ENCODE measurements around the gene TTC9.
A peak's percentile ranks its signal among the peaks of the same experiment; 100 is the strongest.

TTC9 gene

GRCh38 chr14:70646705-70647104, 5.0 kb downstream of the TTC9 start:
- no peak for DNase-seq

DNA sequence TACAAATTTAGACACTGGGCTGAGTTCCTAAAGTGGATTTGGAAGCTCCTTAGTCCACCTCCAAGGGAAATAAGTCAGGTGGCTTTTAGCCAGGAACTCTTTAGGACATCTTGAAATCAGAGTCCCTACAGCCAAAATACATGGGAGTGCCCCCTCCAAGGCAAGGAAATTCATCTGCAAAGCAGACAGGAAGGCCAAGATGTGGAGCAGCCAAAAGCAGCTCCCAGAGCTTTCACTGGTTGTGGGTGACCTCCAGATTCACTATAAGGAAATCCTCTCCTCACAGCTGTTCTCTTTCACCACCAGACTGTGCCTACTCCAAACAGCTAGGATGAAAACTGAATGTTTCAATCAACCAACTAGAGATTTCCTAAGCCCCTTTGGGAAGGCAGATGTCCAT, 6.6 kb downstream of the TTC9 start:
- DNase-seq: no peak

- no peak for DNase-seq
These were observed 8.1 kb downstream of the TTC9 start for GRCh38 chr14:70649803-70650202.

GRCh38 chr14:70651522-70651921, 9.8 kb downstream of the TTC9 start:
- DNase-seq: no peak

DNA sequence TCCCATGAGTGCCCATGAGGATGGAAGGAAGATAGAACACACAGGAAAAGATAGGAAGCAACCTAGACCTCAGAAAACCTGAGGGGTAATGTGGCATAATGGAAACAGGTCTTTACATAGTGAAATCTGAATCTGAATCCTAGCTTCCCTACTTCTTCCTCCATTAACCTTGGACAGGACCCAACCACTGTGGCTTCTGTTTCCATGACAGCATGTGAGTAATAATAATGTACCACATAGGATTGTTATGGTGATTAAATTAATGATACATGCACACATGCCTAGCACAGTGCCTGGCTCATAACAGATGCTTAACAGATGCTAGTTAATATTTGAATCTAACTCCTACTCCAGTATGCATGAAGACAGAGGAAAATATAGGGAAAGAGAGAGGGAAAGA, 11.2 kb downstream of the TTC9 start:
- DNase-seq: no peak

DNA sequence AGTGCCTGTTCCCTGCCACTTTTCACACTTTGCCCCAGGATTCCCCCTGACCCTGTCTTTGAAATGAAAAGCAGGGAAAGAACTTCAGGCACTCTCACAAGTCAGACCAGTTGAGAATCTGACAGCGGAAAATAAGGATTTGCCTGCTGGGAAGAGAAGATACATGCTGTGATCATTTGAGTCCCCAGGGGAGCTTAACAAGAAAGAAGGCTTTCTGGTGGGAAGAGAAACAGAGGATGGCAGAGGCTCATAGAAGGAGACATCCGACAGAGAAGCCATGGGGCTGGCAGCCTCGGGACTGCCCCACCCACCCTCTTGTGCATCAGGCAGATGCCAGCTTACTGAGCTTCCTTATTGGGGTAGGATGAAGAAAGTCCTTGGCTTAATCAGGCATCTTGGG, 11.9 kb downstream of the TTC9 start:
- no peak for DNase-seq

DNA sequence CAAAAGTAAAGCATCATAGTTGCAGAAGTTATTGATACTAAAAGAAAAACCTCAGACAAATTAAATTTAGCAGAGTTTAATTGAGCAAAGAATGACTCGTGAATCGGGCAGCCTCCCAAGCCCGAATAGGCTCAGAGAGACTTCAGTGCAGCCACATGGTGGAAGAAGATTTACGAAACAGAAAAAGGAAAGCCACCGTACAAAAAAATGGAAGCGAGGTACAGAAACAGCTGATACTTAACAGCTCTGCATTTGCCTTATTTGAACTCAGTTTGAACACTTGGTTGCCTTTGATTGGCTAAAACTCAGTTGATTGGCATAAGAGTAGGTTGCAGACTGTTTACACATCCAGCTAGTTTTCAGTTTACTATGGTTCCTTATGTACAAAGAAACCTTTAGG, 12.9 kb downstream of the TTC9 start:
- no peak for DNase-seq

DNA sequence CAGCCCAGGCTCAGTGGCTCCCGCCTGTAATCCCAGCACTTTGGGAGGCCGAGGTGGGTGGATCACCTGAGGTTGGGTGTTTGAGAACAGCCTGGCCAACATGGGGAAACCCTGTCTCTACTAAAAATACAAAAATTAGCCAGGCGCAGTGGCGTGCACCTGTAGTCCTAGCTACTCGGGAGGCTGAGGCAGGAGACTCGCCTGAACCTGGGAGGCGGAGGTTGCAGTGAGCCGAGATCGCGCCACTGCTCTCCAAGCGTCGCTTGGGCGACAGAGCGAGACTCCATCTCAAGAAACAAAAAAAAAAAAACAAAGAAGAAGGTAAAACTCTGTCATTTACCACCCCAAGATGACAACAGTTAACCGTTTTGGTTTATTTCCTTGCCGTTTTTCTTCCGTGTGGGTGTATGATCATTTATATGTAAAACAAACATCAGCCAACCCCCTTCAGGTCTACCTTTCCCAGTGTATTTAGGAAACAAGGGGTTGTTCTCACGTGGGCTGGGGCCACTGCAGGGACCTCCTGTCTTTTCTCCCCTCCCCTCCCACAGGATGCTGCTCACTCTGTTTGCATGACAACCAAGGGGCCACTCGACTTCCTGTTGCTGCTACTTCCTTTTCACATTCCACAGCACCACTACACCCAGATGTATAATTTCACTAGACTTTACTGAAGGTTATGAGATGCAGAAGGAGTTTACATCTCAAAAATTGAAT, 13.6 kb downstream of the TTC9 start:
- peak; percentile 69 to 72 for DNase-seq

DNA sequence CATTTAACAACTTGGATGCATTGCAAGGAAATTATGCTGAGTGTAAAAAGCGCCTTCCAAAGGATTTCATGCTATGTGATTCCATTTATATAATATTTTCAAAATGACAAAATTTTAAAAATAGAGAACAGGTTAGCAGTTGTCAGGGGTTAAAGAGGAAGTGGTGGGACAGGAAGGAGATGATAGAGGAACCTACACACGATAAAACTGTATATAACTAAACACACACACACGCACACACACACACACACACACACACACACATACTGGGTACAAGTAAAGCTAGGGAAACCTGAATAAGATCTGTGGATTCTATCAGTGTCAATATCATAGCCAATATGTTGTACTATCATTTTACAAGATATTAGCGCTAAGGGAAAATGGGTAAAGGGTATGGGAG, 17.2 kb downstream of the TTC9 start:
- no peak for DNase-seq

DNA sequence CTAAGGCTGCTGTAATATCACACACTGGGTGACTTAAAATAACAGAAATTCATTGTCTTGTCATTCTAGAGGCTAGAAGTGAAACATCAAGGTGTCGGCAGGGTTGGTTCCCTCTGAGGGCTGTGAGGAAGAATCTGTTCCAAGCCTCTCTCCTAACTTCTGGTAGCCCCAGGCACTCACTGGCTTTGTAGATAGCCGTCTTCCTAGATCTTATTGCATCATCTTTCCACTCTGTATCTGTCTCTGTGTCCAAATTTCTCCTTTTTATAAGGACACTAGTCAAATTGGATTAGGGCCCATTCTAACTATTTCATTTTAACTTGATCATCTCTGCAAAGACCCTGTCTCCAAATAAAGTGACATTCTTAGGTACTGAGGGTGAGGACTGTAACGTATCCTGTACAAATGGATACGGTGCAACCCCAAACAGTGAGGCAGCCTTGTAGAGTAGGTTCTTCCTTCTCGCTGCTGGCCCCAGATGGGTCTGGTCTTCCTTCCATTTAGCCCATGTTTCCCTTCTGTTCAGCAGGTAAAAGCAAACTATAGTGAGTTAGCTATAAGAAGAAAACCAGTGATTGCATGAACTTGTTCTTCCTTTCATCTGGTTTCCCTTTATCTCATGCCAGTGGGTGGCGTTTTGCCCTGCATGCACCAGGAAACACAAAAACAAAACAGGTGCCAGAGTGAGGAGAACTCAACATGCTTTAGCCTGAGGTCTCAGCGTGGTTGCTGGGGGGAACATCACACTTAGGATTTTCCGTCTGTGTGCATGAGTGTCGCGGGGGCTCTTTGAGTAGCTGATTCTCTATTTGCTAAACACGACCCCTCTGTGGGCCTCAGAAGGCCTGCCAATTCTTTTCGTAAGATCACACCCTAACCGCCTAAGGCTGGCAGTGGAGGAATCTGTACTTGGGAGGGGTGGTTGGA, 19.5 kb downstream of the TTC9 start:
- peak; percentile 59 to 62 for DNase-seq

DNA sequence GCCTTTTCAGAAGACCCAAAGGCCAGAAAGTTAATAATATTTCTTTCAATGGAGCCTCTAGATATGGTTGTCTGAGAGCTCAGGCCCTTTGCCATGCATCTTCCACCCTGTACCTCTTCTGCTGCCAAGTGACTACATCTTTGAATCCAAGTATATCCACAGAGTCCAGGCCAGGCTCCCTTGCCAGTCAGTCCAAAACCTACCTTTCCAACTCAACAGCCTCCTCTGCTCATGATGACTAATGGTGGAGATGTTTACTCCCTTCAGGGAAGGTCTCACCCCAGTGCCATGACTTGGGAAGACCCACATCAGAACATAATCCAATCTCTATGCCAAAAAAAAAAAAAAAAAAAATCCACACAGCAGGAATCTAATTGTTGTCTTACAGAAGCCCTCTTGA, 20.4 kb downstream of the TTC9 start:
- no peak for DNase-seq

GRCh38 chr14:70662816-70663215, 21.1 kb downstream of the TTC9 start:
- DNase-seq: no peak

GRCh38 chr14:70663707-70664179, 22.0 kb downstream of the TTC9 start:
- DNase-seq: no peak

GRCh38 chr14:70664698-70665447, 23.2 kb downstream of the TTC9 start:
- DNase-seq: no peak

DNA sequence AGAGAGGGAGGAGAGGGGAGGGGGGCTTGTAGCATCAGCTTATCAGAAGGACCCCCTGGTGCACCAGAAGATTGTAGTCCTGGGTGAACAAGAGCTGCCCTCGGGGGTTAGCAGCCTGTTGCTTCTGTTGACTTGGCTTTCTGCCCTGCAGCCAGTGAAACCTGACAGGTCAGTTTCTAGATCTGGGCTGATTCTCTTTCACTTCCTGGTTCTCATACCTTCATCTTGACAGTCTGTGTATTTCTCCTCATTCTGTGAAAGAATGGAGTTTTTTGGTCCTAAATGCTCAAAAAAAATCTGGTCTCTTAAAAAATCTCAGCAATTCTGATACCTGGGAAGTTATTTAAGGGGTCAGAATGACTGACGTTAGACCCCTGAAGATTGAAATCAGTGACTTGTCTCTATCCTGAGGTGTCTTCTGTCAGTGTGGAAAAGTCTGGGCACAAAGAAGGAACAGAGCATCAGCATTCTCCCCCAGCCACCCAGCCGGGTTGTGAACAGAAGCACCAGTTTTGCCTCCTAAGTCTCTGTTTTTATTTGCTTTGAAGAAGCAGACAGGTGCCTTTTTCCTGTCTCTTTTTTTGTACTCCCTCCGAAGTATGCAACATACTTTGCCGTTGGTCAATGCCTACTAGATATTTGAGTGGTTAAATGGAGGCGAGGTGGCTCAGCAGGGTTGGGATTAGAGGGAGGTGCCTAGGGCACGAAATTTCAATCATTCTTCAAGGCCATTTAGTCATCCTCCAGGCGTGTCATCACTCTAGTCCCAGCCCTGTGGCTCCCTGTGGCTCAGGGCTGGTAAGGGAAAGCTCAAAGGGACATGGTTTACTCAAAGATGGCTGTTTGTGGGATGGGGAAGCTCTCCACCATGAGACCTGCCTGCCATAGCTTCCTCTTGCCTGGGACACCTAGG, 24.0 kb downstream of the TTC9 start:
- DNase-seq: no peak

DNA sequence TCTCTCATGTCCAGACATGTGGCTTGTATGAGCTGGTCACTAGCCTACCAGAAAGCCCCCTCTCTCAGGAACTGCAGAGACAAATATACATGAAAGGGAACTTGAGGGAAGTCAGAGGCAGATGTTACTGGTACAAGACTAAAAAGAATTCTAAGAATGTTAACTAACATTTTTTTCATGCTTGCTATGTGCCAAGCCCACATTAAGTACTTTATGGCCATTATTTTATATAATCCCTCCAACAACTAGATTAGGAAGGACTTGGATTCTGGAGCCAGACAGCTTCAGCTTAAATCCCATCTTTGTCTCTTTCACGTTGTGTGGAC, 24.6 kb downstream of the TTC9 start:
- no peak for DNase-seq

- DNase-seq: no peak
These were observed 29.4 kb downstream of the TTC9 start for GRCh38 chr14:70670992-70671651.

GRCh38 chr14:70671652-70672644, 30.2 kb downstream of the TTC9 start:
- no peak for DNase-seq

DNA sequence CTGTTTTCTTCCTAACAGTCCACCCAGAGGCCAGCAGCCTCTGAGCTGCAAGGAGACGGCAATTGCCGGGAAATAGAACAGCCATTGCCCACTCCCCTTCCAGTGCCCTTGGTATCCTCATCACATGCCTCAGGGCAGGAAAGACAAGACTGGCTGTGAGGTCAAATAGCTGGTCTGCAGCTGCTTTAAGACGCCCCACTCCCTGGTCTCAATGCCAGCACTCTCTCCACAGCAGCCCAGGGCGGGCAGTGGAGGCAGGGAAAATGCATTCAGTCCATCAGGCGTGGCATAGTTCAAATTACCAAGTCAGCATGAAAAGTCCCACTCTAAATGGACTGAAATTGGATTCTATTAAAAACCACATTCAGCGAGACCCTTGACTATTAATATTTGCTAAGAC, 35.6 kb downstream of the TTC9 start:
- no peak for DNase-seq

DNA sequence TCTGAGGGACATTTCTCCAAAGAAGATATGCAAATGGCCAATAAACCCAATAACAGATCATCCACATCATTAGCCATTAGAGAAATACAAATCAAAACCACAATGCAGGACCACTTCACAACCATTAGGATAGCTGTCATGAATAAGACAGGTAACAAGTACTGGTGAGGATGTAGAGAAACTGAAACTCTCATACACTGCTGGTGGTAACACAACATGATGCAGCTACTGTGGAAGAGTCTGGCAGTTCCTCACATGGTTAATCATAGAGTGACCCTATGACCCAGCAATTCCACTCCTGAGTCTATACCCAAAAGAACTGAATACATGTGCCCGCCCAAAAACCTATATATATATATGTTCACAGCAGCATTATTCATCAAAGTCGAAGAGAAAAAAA, 39.0 kb downstream of the TTC9 start:
- no peak for DNase-seq

GRCh38 chr14:70683983-70684382, 42.3 kb downstream of the TTC9 start:
- DNase-seq: no peak
